Fibroblast of pulmonary artery (primary cell): ENCODE results near the gene BACH2.
"Not testable (repeated sequence)": the region's sequence is repeated elsewhere in the genome, so short reads cannot be mapped to it uniquely, and the experiment has no call there.

Experiments used
- DNase-seq: peaks from one replicate; pipeline ENCODE4 v3.0.0-alpha.2; 2010; ENCODE audit warnings: low read depth
- H3K4me3 ChIP-seq: replicated peaks from 2 replicates; pipeline ENCODE4 v1.5.1; 2011; ENCODE audit warnings: low read depth, mild to moderate bottlenecking, control low read depth, low read length, moderate library complexity
- TF ChIP-seq, protein P1 (sequence below): IDR thresholded peaks from 2 replicates; pipeline ENCODE4 v1.5.1; 2011; ENCODE audit warnings: mild to moderate bottlenecking, control low read depth, low read length, inconsistent platforms; ENCODE audit errors: missing control alignments

BACH2 gene

DNA sequence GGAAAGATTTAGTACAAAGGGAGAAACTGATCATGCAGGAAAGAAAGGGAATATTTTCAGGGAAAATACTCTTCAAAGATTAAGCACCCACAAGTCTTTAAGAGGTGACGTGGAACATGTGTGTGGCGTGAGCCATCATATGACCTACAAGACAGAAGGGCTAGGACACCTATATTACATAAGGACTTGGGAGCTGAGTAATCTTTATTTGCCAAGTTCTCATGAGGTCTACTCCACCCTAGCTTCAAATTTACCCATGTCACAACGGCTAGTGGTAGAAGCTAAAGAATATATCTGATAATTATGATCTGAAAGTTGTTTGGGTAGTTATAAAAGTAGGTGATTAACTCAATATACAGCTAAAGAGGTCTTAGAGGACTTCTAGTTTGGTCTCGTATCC, 234.6 kb downstream of the BACH2 start:
- TF ChIP-seq, protein P1, sequence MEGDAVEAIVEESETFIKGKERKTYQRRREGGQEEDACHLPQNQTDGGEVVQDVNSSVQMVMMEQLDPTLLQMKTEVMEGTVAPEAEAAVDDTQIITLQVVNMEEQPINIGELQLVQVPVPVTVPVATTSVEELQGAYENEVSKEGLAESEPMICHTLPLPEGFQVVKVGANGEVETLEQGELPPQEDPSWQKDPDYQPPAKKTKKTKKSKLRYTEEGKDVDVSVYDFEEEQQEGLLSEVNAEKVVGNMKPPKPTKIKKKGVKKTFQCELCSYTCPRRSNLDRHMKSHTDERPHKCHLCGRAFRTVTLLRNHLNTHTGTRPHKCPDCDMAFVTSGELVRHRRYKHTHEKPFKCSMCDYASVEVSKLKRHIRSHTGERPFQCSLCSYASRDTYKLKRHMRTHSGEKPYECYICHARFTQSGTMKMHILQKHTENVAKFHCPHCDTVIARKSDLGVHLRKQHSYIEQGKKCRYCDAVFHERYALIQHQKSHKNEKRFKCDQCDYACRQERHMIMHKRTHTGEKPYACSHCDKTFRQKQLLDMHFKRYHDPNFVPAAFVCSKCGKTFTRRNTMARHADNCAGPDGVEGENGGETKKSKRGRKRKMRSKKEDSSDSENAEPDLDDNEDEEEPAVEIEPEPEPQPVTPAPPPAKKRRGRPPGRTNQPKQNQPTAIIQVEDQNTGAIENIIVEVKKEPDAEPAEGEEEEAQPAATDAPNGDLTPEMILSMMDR, result no peak
- DNase-seq, result no peak
- H3K4me3 ChIP-seq, result no peak overlapping the region

DNA sequence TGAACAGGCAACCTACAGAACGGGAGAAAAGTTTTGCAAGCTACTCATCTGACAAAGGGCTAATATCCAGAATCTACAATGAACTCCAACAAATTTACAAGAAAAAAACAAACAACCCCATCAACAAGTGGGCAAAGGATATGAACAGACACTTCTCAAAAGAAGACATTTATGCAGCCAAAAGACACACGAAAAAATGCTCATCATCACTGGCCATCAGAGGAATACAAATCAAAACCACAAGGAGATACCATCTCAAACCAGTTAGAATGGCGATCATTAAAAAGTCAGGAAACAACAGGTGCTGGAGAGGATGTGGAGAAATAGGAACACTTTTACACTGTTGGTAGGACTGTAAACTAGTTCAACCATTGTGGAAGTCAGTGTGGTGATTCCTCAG, 237.5 kb downstream of the BACH2 start:
- not testable (repeated sequence) for DNase-seq, H3K4me3 ChIP-seq

DNA sequence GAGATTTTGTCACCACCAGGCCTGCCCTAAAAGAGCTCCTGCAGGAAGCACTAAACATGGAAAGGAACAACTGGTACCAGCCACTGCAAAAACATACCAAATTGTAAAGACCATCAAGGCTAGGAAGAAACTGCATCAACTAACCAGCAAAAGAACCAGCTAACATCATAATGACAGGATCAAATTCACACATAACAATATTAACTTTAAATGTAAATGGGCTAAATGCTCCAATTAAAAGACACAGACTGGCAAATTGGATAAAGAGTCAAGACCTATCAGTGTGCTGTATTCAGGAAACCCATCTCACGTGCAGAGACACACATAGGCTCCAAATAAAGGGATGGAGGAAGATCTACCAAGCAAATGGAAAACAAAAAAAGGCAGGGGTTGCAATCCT, 240.7 kb downstream of the BACH2 start:
- not testable (repeated sequence) for DNase-seq

DNA sequence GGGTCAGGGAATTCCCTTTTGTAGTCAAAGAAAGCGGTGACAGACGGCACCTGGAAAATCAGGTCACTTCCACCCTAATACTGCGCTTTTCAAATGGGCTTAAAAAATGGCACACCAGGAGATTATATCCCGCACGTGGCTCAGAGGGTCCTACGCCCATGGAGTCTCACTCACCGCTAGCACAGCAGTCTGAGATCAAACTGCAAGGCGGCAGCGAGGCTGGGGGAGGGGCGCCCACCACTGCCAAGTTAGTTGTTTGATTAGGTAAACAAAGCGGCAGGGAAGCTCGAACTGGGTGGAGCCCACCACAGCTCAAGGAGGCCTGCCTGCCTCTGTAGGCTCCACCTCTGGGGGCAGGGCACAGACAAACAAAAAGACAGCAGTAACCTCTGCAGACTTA, 242.4 kb downstream of the BACH2 start:
- H3K4me3 ChIP-seq, DNase-seq: not testable (repeated sequence)

More for the DNA sequence above, 240.7 kb downstream of the BACH2 start:
- not testable (repeated sequence) for H3K4me3 ChIP-seq

DNA sequence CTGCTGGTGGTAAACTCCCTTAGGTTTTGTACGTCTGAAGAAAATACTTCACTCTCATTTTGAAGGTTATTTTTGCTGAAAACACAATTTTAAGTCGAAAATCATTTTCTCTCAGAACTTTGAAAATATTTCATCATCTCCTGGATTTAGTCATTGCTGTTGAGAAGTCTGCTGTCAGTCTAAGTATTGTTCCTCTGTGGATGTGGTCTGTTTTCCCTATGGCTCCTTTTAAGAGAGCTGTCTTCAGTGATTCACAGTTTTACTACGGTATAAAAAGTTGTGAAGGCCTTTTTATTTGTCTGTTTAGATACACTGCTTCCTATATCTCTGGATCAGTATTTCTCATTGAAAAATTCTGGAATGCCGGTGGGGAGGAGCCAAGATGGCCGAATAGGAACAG, 243.0 kb downstream of the BACH2 start:
- no peak overlapping the region for H3K4me3 ChIP-seq
- TF ChIP-seq, protein P1, result no peak
- no peak for DNase-seq

DNA sequence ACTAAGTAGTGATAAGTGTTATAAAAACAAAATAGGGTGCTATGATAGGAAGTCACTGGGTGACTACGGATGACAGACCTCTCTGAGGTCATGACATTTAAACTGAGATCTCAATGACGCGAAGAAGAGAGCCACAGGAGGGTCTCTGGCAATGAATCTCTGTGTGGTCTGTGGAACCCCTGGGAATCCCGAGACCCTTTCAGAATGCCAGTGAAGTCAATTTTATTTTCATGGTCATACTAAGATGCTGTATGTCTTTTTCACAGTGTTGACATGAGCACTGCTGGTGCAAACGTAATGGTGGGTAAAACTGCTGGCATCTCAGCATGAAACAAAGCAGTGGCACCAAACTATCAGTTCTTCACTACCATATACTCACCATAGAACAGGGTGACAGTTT, 247.3 kb downstream of the BACH2 start:
- H3K4me3 ChIP-seq, result no peak overlapping the region
- DNase-seq, result no peak
- TF ChIP-seq, protein P1, result no peak

DNA sequence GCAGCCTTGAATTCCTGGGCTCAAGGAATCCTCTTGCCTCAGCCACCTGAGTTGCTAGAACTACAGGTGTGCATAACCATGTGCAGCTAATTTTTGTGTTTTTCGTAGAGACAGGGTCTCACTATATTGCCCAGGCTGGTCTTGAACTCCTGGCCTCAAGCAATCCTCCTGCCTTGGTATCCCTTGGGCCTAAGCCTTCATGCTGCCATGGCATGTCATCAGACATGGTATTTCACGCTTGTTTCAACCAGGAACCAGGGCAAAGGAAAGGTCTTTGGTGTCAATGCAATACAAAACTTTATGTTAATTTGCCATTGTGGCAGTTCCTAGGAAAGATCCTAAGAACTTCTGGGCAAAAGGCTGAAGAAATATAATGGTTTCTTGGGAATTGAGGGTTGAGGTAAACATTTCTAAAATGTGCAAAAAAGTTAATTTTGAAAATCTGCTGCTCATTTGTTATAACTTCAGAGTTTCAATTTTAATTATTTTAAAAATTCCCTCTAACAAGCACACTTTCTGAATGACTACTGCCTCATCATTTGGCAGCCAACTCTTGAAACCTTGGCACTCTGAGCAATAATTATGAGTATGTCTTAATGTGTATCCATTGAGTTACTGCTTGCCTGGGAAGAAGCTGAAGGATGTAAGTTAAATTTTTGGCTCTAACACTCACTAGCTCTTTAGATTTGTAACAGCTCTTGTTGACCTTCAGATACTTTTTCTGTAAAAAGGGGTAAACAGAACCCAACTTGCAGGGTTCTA, 248.3 kb downstream of the BACH2 start:
- TF ChIP-seq, protein P1, result no peak
- no peak for DNase-seq
- H3K4me3 ChIP-seq, result no peak overlapping the region

DNA sequence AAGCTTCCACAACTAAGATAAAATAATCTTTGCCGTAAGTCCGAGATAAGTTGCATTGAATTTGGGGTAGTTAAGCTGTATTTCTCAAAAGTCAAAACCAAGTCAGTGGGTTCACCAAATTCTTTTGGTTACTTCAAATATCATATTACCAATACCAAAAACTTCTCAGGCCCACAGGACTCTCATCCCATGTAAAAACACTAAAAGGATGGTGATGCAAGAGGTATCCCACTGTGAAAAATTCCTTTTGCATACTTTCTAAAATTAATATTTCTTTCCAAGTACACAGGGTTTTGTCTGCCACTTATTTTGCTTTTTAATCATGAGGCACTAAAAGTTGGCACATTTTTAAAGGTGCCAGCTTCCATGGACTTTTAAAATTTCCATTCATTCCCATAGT, 251.1 kb downstream of the BACH2 start:
- DNase-seq, result no peak
- no peak overlapping the region for H3K4me3 ChIP-seq
- TF ChIP-seq, protein P1, result no peak
